Activated naive CD8-positive, alpha-beta T cell treated with anti-CD3 and anti-CD28 coated beads, Interleukin-2, amount 50 U/mL, for 24 hours (primary cell): ENCODE data around the gene SFTA2.

Experiments used
- ATAC-seq: fragments of 150-1000 bp; cut with Tn5 transposase; one replicate; pipeline ENCODE4 v1.10.0; 2021
- DNase-seq: peaks from one replicate; pipeline ENCODE4 v3.0.0; 2021
- H3K27ac Mint-ChIP-seq: one replicate; pipeline ENCODE4 v1.8.0; 2021; ENCODE audit warnings: mild to moderate bottlenecking, mixed read lengths
- H3K27me3 Mint-ChIP-seq: one replicate; pipeline ENCODE4 v1.8.0; 2021; ENCODE audit warnings: mixed read lengths
- H3K36me3 Mint-ChIP-seq: one replicate; pipeline ENCODE4 v1.8.0; 2021; ENCODE audit warnings: low read depth, mixed read lengths
- H3K4me1 Mint-ChIP-seq: one replicate; pipeline ENCODE4 v1.8.0; 2021; ENCODE audit warnings: mixed read lengths
- H3K4me3 Mint-ChIP-seq: one replicate; pipeline ENCODE4 v1.8.0; 2021; ENCODE audit warnings: mild to moderate bottlenecking, moderate library complexity, mixed read lengths
- H3K9me3 Mint-ChIP-seq: one replicate; pipeline ENCODE4 v1.8.0; 2021; ENCODE audit warnings: mixed read lengths

SFTA2 gene

GRCh38 chr6:30885481-30885998 is 46.4 kb downstream of the SFTA2 start:
- Mint-ChIP-seq H3K27me3 (no peaks in the 10 kb centered on the region), H3K4me3 (peak overlapping the region; percentile 81), H3K27ac (peak overlapping the region; percentile 19), H3K9me3 (no peaks in the 10 kb centered on the region), H3K4me1 (peaks cover 37% of the 10 kb centered on the region), H3K36me3 (peaks cover 3% of the 10 kb centered on the region)
- DNase-seq, result no peak
- peak; percentile 3 for ATAC-seq

- no peaks in the 10 kb centered on the region for H3K27me3 Mint-ChIP-seq
- no peaks in the 10 kb centered on the region for H3K36me3 Mint-ChIP-seq
- H3K4me3 Mint-ChIP-seq, result peak overlapping the region; percentile 81
- H3K4me1 Mint-ChIP-seq, result peaks cover 39% of the 10 kb centered on the region
- peak; percentile 62 for DNase-seq
- H3K27ac Mint-ChIP-seq, result peak overlapping the region; percentile 77
- peak; percentile 63 for ATAC-seq
- H3K9me3 Mint-ChIP-seq, result no peaks in the 10 kb centered on the region
Observed at GRCh38 chr6:30884521-30885480, 47.2 kb downstream of the SFTA2 start.

- H3K36me3 Mint-ChIP-seq, result no peaks in the 10 kb centered on the region
- ATAC-seq (peak; percentile 48), DNase-seq (peak; percentile 55)
- no peaks in the 10 kb centered on the region for H3K9me3 Mint-ChIP-seq
- peak within 1 kb of the TSS; percentile 81 for H3K4me3 Mint-ChIP-seq
- peak within 1 kb of the TSS; percentile 77 for H3K27ac Mint-ChIP-seq
- no peaks in the 10 kb centered on the region for H3K27me3 Mint-ChIP-seq
- peaks cover 43% of the 10 kb centered on the region for H3K4me1 Mint-ChIP-seq
Observed at GRCh38 chr6:30883685-30884520, 48.1 kb downstream of the SFTA2 start, which contains the start of gene DDR1. Gene DDR1, plus strand, starts transcription at chr6:30884519. Its CDS starts 4,211 bp downstream, at chr6:30888730.

GRCh38 chr6:30882759-30883684 is 48.9 kb downstream of the SFTA2 start:
- Mint-ChIP-seq H3K27ac (peak overlapping the region; percentile 69), H3K9me3 (no peaks in the 10 kb centered on the region), H3K4me3 (peak overlapping the region; percentile 72), H3K27me3 (no peaks in the 10 kb centered on the region), H3K4me1 (peaks cover 51% of the 10 kb centered on the region), H3K36me3 (no peaks in the 10 kb centered on the region)
- DNase-seq (peak; percentile 14), ATAC-seq (no peak)

- no peak overlapping the region for H3K27ac Mint-ChIP-seq
- no peak overlapping the region for H3K4me3 Mint-ChIP-seq
Observed at GRCh38 chr6:30882204-30882758, 49.7 kb downstream of the SFTA2 start.

GRCh38 chr6:30881392-30882203 is 50.4 kb downstream of the SFTA2 start:
- Mint-ChIP-seq H3K27me3 (no peaks in the 10 kb centered on the region), H3K4me3 (no peak overlapping the region), H3K27ac (peak overlapping the region; percentile 62), H3K4me1 (peaks cover 62% of the 10 kb centered on the region), H3K9me3 (no peaks in the 10 kb centered on the region), H3K36me3 (no peaks in the 10 kb centered on the region)
- ATAC-seq (no peak), DNase-seq (no peak)

More at GRCh38 chr6:30882204-30882758, 49.7 kb downstream of the SFTA2 start:
- Mint-ChIP-seq H3K36me3 (no peaks in the 10 kb centered on the region), H3K9me3 (no peaks in the 10 kb centered on the region), H3K4me1 (peaks cover 58% of the 10 kb centered on the region), H3K27me3 (no peaks in the 10 kb centered on the region)
- no peak for DNase-seq
- no peak for ATAC-seq
